ENCODE measurements around the gene COL1A2.

DNA sequence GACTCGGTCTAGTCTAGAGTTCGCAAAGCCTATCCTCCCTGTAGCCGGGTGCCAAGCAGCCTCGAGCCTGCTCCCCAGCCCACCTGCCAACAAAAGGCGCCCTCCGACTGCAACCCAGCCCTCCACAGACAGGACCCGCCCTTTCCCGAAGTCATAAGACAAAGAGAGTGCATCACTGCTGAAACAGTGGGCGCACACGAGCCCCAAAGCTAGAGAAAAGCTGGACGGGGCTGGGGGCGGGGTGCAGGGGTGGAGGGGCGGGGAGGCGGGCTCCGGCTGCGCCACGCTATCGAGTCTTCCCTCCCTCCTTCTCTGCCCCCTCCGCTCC is 622 bp upstream of the COL1A2 start:
- TF ChIP-seq TAF1 (IDR thresholded peaks at IDR 0.05; ENCODE audit: low read depth) (no peak), MAX (IDR thresholded peaks at IDR 0.05) (no peak), REST (IDR thresholded peaks at IDR 0.05; ENCODE audit: low read depth) (no peak), NFIC (IDR thresholded peaks at IDR 0.05) (no peak), ZBTB7A (IDR thresholded peaks at IDR 0.05; ENCODE audit: low read depth) (no peak), CREB1 (IDR thresholded peaks at IDR 0.05; ENCODE audit: low read depth) (no peak), FOXM1 (IDR thresholded peaks at IDR 0.05; ENCODE audit: borderline replicate concordance, low read depth) (no peak), CEBPB (IDR thresholded peaks at IDR 0.05) (no peak)
